Measurements from ENCODE around the gene ARMC12. TPM values are rescaled to one million over a fixed set of nuclear protein-coding genes. Genes with fewer than 3 reads are reported as not detected.
A peak's percentile ranks its signal among the peaks of the same experiment; 100 is the strongest.
"Not testable (repeated sequence)": the region's sequence is repeated elsewhere in the genome, so short reads cannot be mapped to it uniquely, and the experiment has no call there.

ARMC12 gene
- total and polyA plus RNA-seq, 4 donors, result 0.40 to 3.7 (median 1.2) TPM

- WGBS (ENCODE audit: insufficient coverage), result under 1% methylated on average over 49 of the region's 61 CpGs
- H3K9me3 ChIP-seq (ENCODE audit: control insufficient read depth, insufficient read depth, low read length), result no peaks in the 10 kb centered on the region
- peak overlapping the region; percentile 84 for H3K4me3 ChIP-seq (ENCODE audit: low read depth, low read length)
- H3K27ac ChIP-seq (ENCODE audit: low read depth, low read length), result peak overlapping the region; percentile 95
- no peaks in the 10 kb centered on the region for H3K27me3 ChIP-seq (ENCODE audit: control insufficient read depth, insufficient read depth, low read length)
- H3K36me3 ChIP-seq (ENCODE audit: control insufficient read depth, insufficient read depth, low read length), result no peaks in the 10 kb centered on the region
- peak in 5 of 6 donors; percentile 59 to 94 (median 73) for DNase-seq (ENCODE audit: low read depth in 4 of 6, low spot score in 6 of 6)
- peaks cover 42% of the 10 kb centered on the region for H3K4me1 ChIP-seq (ENCODE audit: control insufficient read depth, insufficient read depth, low read length)
Measured at GRCh38 chr6:35731736-35732532, 4.9 kb upstream of the ARMC12 start.

GRCh38 chr6:35733633-35734032 is 3.2 kb upstream of the ARMC12 start:
- Histone ChIP-seq H3K9me3 (ENCODE audit: control insufficient read depth, insufficient read depth, low read length) (no peaks in the 10 kb centered on the region), H3K4me1 (ENCODE audit: control insufficient read depth, insufficient read depth, low read length) (peaks cover 33% of the 10 kb centered on the region), H3K4me3 (ENCODE audit: low read depth, low read length) (no peak overlapping the region), H3K36me3 (ENCODE audit: control insufficient read depth, insufficient read depth, low read length) (no peaks in the 10 kb centered on the region), H3K27me3 (ENCODE audit: control insufficient read depth, insufficient read depth, low read length) (no peaks in the 10 kb centered on the region), H3K27ac (ENCODE audit: low read depth, low read length) (no peak overlapping the region)
- DNase-seq (ENCODE audit: low read depth in 4 of 6, low spot score in 6 of 6), result no peak
- 100% methylated on average over 3 of the region's 8 CpGs for WGBS (ENCODE audit: insufficient coverage)

GRCh38 chr6:35734319-35734718 is 2.5 kb upstream of the ARMC12 start:
- H3K36me3 ChIP-seq (ENCODE audit: control insufficient read depth, insufficient read depth, low read length); H3K27me3 ChIP-seq (ENCODE audit: control insufficient read depth, insufficient read depth, low read length); DNase-seq (ENCODE audit: low read depth in 4 of 6, low spot score in 6 of 6); H3K9me3 ChIP-seq (ENCODE audit: control insufficient read depth, insufficient read depth, low read length); H3K4me3 ChIP-seq (ENCODE audit: low read depth, low read length); H3K27ac ChIP-seq (ENCODE audit: low read depth, low read length): not testable (repeated sequence)
- H3K4me1 ChIP-seq (ENCODE audit: control insufficient read depth, insufficient read depth, low read length), result peaks cover 28% of the 10 kb centered on the region
- WGBS (ENCODE audit: insufficient coverage), result 91% methylated on average over 10 of the region's 12 CpGs

- 92% methylated on average over 3 of the region's 3 CpGs for WGBS (ENCODE audit: insufficient coverage)
- H3K27me3 ChIP-seq (ENCODE audit: control insufficient read depth, insufficient read depth, low read length), result no peaks in the 10 kb centered on the region
- H3K36me3 ChIP-seq (ENCODE audit: control insufficient read depth, insufficient read depth, low read length), result no peaks in the 10 kb centered on the region
- peaks cover 28% of the 10 kb centered on the region for H3K4me1 ChIP-seq (ENCODE audit: control insufficient read depth, insufficient read depth, low read length)
- no peak for DNase-seq (ENCODE audit: low read depth in 4 of 6, low spot score in 6 of 6)
- H3K9me3 ChIP-seq (ENCODE audit: control insufficient read depth, insufficient read depth, low read length), result no peaks in the 10 kb centered on the region
- no peak overlapping the region for H3K4me3 ChIP-seq (ENCODE audit: low read depth, low read length)
- no peak overlapping the region for H3K27ac ChIP-seq (ENCODE audit: low read depth, low read length)
Measured at GRCh38 chr6:35735452-35735851, 1.4 kb upstream of the ARMC12 start.

- 83% methylated on average over 1 of the region's 8 CpGs for WGBS (ENCODE audit: insufficient coverage)
- H3K4me3 ChIP-seq (ENCODE audit: low read depth, low read length), result no peak overlapping the region
- no peaks in the 10 kb centered on the region for H3K27me3 ChIP-seq (ENCODE audit: control insufficient read depth, insufficient read depth, low read length)
- no peak overlapping the region for H3K27ac ChIP-seq (ENCODE audit: low read depth, low read length)
- no peaks in the 10 kb centered on the region for H3K9me3 ChIP-seq (ENCODE audit: control insufficient read depth, insufficient read depth, low read length)
- H3K36me3 ChIP-seq (ENCODE audit: control insufficient read depth, insufficient read depth, low read length), result no peaks in the 10 kb centered on the region
- peaks cover 26% of the 10 kb centered on the region for H3K4me1 ChIP-seq (ENCODE audit: control insufficient read depth, insufficient read depth, low read length)
- peak in 3 of 6 donors; percentile 54 to 91 (median 88) for DNase-seq (ENCODE audit: low read depth in 4 of 6, low spot score in 6 of 6)
Measured at GRCh38 chr6:35736253-35736894, 458 bp upstream of the ARMC12 start.

GRCh38 chr6:35737413-35738211 is 780 bp downstream of the ARMC12 start:
- Histone ChIP-seq H3K27ac (ENCODE audit: low read depth, low read length) (no peak overlapping the region), H3K4me1 (ENCODE audit: control insufficient read depth, insufficient read depth, low read length) (peaks cover 15% of the 10 kb centered on the region), H3K27me3 (ENCODE audit: control insufficient read depth, insufficient read depth, low read length) (no peaks in the 10 kb centered on the region), H3K36me3 (ENCODE audit: control insufficient read depth, insufficient read depth, low read length) (no peaks in the 10 kb centered on the region), H3K4me3 (ENCODE audit: low read depth, low read length) (no peak overlapping the region), H3K9me3 (ENCODE audit: control insufficient read depth, insufficient read depth, low read length) (no peaks in the 10 kb centered on the region)
- peak in 3 of 6 donors; percentile 48 to 95 (median 90) for DNase-seq (ENCODE audit: low read depth in 4 of 6, low spot score in 6 of 6)
- WGBS (ENCODE audit: insufficient coverage), result 86% methylated on average over 11 of the region's 16 CpGs

GRCh38 chr6:35739645-35740524 is 3.1 kb downstream of the ARMC12 start:
- Histone ChIP-seq H3K4me1 (ENCODE audit: control insufficient read depth, insufficient read depth, low read length) (peaks cover 12% of the 10 kb centered on the region), H3K27ac (ENCODE audit: low read depth, low read length) (no peak overlapping the region), H3K4me3 (ENCODE audit: low read depth, low read length) (no peak overlapping the region), H3K9me3 (ENCODE audit: control insufficient read depth, insufficient read depth, low read length) (no peaks in the 10 kb centered on the region), H3K36me3 (ENCODE audit: control insufficient read depth, insufficient read depth, low read length) (no peaks in the 10 kb centered on the region), H3K27me3 (ENCODE audit: control insufficient read depth, insufficient read depth, low read length) (no peaks in the 10 kb centered on the region)
- 70% methylated on average over 3 of the region's 5 CpGs for WGBS (ENCODE audit: insufficient coverage)
- peak in 1 of 6 donors; percentile 0 for DNase-seq (ENCODE audit: low read depth in 4 of 6, low spot score in 6 of 6)

- no peaks in the 10 kb centered on the region for H3K9me3 ChIP-seq (ENCODE audit: control insufficient read depth, insufficient read depth, low read length)
- no peaks in the 10 kb centered on the region for H3K36me3 ChIP-seq (ENCODE audit: control insufficient read depth, insufficient read depth, low read length)
- WGBS (ENCODE audit: insufficient coverage), result 53% methylated on average over 2 of the region's 8 CpGs
- H3K27me3 ChIP-seq (ENCODE audit: control insufficient read depth, insufficient read depth, low read length), result no peaks in the 10 kb centered on the region
- DNase-seq (ENCODE audit: low read depth in 4 of 6, low spot score in 6 of 6), result no peak
- H3K27ac ChIP-seq (ENCODE audit: low read depth, low read length), result no peak overlapping the region
- H3K4me1 ChIP-seq (ENCODE audit: control insufficient read depth, insufficient read depth, low read length), result no peaks in the 10 kb centered on the region
- no peak overlapping the region for H3K4me3 ChIP-seq (ENCODE audit: low read depth, low read length)
Measured at GRCh38 chr6:35742842-35743241, 6.0 kb downstream of the ARMC12 start.

- Histone ChIP-seq H3K27me3 (ENCODE audit: control insufficient read depth, insufficient read depth, low read length) (no peaks in the 10 kb centered on the region), H3K4me3 (ENCODE audit: low read depth, low read length) (no peak overlapping the region), H3K4me1 (ENCODE audit: control insufficient read depth, insufficient read depth, low read length) (no peaks in the 10 kb centered on the region), H3K27ac (ENCODE audit: low read depth, low read length) (no peak overlapping the region), H3K9me3 (ENCODE audit: control insufficient read depth, insufficient read depth, low read length) (no peaks in the 10 kb centered on the region), H3K36me3 (ENCODE audit: control insufficient read depth, insufficient read depth, low read length) (no peaks in the 10 kb centered on the region)
- DNase-seq (ENCODE audit: low read depth in 4 of 6, low spot score in 6 of 6), result no peak
- 95% methylated on average over 4 of the region's 7 CpGs for WGBS (ENCODE audit: insufficient coverage)
Measured at GRCh38 chr6:35745509-35745908, 8.7 kb downstream of the ARMC12 start.
